Mesendoderm (in vitro differentiated cells): ENCODE measurements around the gene PREX1.

ENCODE experiments used
- DNase-seq: peaks from one replicate; pipeline ENCODE4 v3.0.0; 2013
- H2AK5ac ChIP-seq: 2 replicates; pipeline ENCODE4 v1.6.1; 2013; ENCODE audit warnings: low read length, inconsistent platforms
- H2BK120ac ChIP-seq: 2 replicates; pipeline ENCODE4 v1.6.1; 2013; ENCODE audit warnings: low read depth, mild to moderate bottlenecking, low read length, moderate library complexity, mixed read lengths
- H2BK15ac ChIP-seq: replicated peaks from 2 replicates; pipeline ENCODE4 v1.6.1; 2013; ENCODE audit warnings: low read depth, mild to moderate bottlenecking, moderate library complexity
- H2BK5ac ChIP-seq: 2 replicates; pipeline ENCODE4 v1.6.1; 2013; ENCODE audit warnings: low read length, inconsistent platforms
- H3K18ac ChIP-seq: 2 replicates; pipeline ENCODE4 v1.6.1; 2013; ENCODE audit warnings: mild to moderate bottlenecking, low read length, mixed read lengths
- H3K23ac ChIP-seq: one replicate; pipeline ENCODE4 v1.6.1; 2013; ENCODE audit warnings: low read length
- H3K27ac ChIP-seq: 2 replicates; pipeline ENCODE4 v1.5.1; 2013; ENCODE audit warnings: low read depth, mild to moderate bottlenecking, inconsistent platforms, low read length, moderate library complexity
- H3K27me3 ChIP-seq: 2 replicates; pipeline ENCODE4 v1.6.1; 2013; ENCODE audit warnings: low read length, control low read depth, mild to moderate bottlenecking, inconsistent platforms; ENCODE audit not compliant: insufficient read depth, poor library complexity
- H3K36me3 ChIP-seq: 2 replicates; pipeline ENCODE4 v1.6.1; 2013; ENCODE audit warnings: low read length, inconsistent platforms; ENCODE audit not compliant: control insufficient read depth, insufficient read depth
- H3K4ac ChIP-seq: one replicate; pipeline ENCODE4 v1.6.1; 2013; ENCODE audit warnings: low read depth, mild to moderate bottlenecking, low read length, moderate library complexity
- H3K4me1 ChIP-seq: 2 replicates; pipeline ENCODE4 v1.6.1; 2013; ENCODE audit warnings: low read depth, low read length, inconsistent platforms; ENCODE audit not compliant: control insufficient read depth
- H3K4me2 ChIP-seq: 2 replicates; pipeline ENCODE4 v1.6.1; 2013; ENCODE audit warnings: low read length
- H3K4me3 ChIP-seq: 2 replicates; pipeline ENCODE4 v1.5.1; 2013; ENCODE audit warnings: mild to moderate bottlenecking, low read length
- H3K56ac ChIP-seq: one replicate; pipeline ENCODE4 v1.6.1; 2013; ENCODE audit warnings: low read length
- H3K79me1 ChIP-seq: 2 replicates; pipeline ENCODE4 v1.6.1; 2013; ENCODE audit warnings: low read length, inconsistent platforms
- H3K79me2 ChIP-seq: 2 replicates; pipeline ENCODE4 v1.6.1; 2013; ENCODE audit warnings: mild to moderate bottlenecking, low read length; ENCODE audit not compliant: control insufficient read depth, insufficient read depth
- H3K9ac ChIP-seq: 2 replicates; pipeline ENCODE4 v1.6.1; 2013; ENCODE audit warnings: low read length, inconsistent platforms
- H4K5ac ChIP-seq: one replicate; pipeline ENCODE4 v1.6.1; 2013; ENCODE audit warnings: low read length
- H4K8ac ChIP-seq: one replicate; pipeline ENCODE4 v1.6.1; 2013; ENCODE audit warnings: low read depth, mild to moderate bottlenecking, control low read depth, low read length, moderate library complexity
- WGBS: extraction: QIAGEN DNeasy Blood & Tissue Kit; methylation state at CpG from one replicate; pipeline ENCODE4 v1.1.7; 2013; ENCODE audit warnings: low lambda C conversion rate, missing lambda C conversion rate; ENCODE audit not compliant: insufficient coverage; ENCODE audit errors: extremely low coverage; 5-methylcytosine and 5-hydroxymethylcytosine counted together

The PREX1 gene

DNA sequence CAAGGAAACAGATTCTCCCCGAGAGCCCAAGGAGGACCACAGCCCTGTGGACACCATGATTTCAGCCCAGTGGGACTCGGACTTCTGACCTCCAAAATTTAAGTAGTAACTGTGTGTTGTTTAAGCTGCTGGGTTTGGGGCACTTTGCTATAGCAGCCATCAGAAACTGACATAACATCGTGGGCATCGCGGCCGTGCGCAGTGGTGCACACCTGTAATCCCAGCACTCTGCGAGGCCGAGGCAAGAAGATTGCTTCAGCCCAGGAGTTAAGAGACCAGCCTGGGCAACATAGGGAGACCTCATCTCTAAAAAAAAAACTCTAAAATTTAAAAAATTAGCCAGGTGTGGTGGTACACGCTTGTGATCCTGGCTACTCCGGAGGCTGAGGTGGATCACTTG lies 175.8 kb downstream of the PREX1 start:
- DNase-seq: no peak
- H3K36me3 ChIP-seq: peaks cover 33% of the 10 kb centered on the region
- WGBS: no CpG with 5 or more reads among the region's 11 CpGs

GRCh38 chr20:48651271-48651670 lies 176.5 kb downstream of the PREX1 start:
- Histone ChIP-seq H3K27me3 (no peaks in the 10 kb centered on the region), H3K79me1 (no peaks in the 10 kb centered on the region), H3K27ac (no peak overlapping the region), H3K23ac (no peak overlapping the region), H3K18ac (no peak overlapping the region), H4K5ac (no peak overlapping the region), H3K4me1 (no peaks in the 10 kb centered on the region), H2BK120ac (no peak overlapping the region), H3K56ac (no peak overlapping the region), H3K9ac (no peak overlapping the region), H2BK5ac (no peak overlapping the region), H4K8ac (no peak overlapping the region), H3K36me3 (peaks cover 29% of the 10 kb centered on the region), H2AK5ac (no peak overlapping the region), H2BK15ac (no peak overlapping the region), H3K4me2 (no peak overlapping the region), H3K79me2 (no peaks in the 10 kb centered on the region), H3K4ac (no peak overlapping the region), H3K4me3 (no peak overlapping the region)
- DNase-seq: no peak
- WGBS: no CpG with 5 or more reads among the region's 14 CpGs

More for the DNA sequence above, 175.8 kb downstream of the PREX1 start:
- no peak overlapping the region for H4K5ac ChIP-seq
- no peak overlapping the region for H2AK5ac ChIP-seq
- no peak overlapping the region for H3K27ac ChIP-seq
- H3K9ac ChIP-seq: no peak overlapping the region
- H3K4me1 ChIP-seq: no peaks in the 10 kb centered on the region
- H3K23ac ChIP-seq: no peak overlapping the region
- H2BK15ac ChIP-seq: no peak overlapping the region
- H3K4me2 ChIP-seq: no peak overlapping the region
- no peak overlapping the region for H3K18ac ChIP-seq
- H2BK5ac ChIP-seq: no peak overlapping the region
- H3K4ac ChIP-seq: no peak overlapping the region
- H4K8ac ChIP-seq: no peak overlapping the region
- no peaks in the 10 kb centered on the region for H3K79me1 ChIP-seq
- no peak overlapping the region for H3K4me3 ChIP-seq
- no peaks in the 10 kb centered on the region for H3K27me3 ChIP-seq
- H3K56ac ChIP-seq: no peak overlapping the region
- no peaks in the 10 kb centered on the region for H3K79me2 ChIP-seq
- no peak overlapping the region for H2BK120ac ChIP-seq

DNA sequence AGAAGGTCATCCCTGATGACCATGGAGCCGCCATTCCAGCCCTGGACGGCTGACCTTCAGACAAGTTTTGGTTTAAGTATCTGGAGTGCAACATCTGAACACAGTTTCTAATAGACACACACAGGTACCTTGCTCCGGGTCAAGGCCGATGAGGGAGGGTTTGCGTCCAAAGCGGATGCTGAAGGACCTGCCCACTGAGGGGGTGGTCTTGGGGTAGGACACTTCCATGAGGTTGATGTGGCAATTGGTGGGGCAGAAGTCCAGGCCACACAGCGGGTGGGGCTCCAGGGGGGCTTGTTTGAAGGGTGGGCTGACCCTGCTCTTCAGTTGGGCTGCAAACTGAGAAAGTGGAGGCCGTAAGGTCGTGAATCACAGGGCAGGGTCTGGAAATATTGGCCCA lies 177.9 kb downstream of the PREX1 start:
- Histone ChIP-seq H3K4me2 (no peak overlapping the region), H4K5ac (no peak overlapping the region), H3K36me3 (peaks cover 36% of the 10 kb centered on the region), H4K8ac (no peak overlapping the region), H3K27ac (no peak overlapping the region), H3K56ac (no peak overlapping the region), H3K4me1 (no peaks in the 10 kb centered on the region), H3K79me2 (no peaks in the 10 kb centered on the region), H3K18ac (no peak overlapping the region), H3K23ac (no peak overlapping the region), H2BK15ac (no peak overlapping the region), H3K9ac (no peak overlapping the region), H3K4ac (no peak overlapping the region), H3K4me3 (no peak overlapping the region), H3K27me3 (no peaks in the 10 kb centered on the region), H2AK5ac (no peak overlapping the region), H3K79me1 (no peaks in the 10 kb centered on the region), H2BK5ac (no peak overlapping the region), H2BK120ac (no peak overlapping the region)
- no CpG with 5 or more reads among the region's 9 CpGs for WGBS
- no peak for DNase-seq

- Histone ChIP-seq H3K23ac (no peak overlapping the region), H3K4ac (no peak overlapping the region), H3K4me3 (no peak overlapping the region), H2BK15ac (no peak overlapping the region), H4K5ac (no peak overlapping the region), H3K4me1 (no peaks in the 10 kb centered on the region), H3K18ac (no peak overlapping the region), H2AK5ac (no peak overlapping the region), H3K79me1 (no peaks in the 10 kb centered on the region), H4K8ac (no peak overlapping the region), H3K9ac (no peak overlapping the region), H2BK120ac (no peak overlapping the region), H3K27ac (no peak overlapping the region), H2BK5ac (no peak overlapping the region), H3K79me2 (no peaks in the 10 kb centered on the region), H3K27me3 (no peaks in the 10 kb centered on the region), H3K36me3 (peaks cover 33% of the 10 kb centered on the region), H3K56ac (no peak overlapping the region), H3K4me2 (no peak overlapping the region)
- no peak for DNase-seq
- WGBS: no CpG with 5 or more reads among the region's 9 CpGs
These were observed 178.6 kb downstream of the PREX1 start for GRCh38 chr20:48649104-48649626.

DNA sequence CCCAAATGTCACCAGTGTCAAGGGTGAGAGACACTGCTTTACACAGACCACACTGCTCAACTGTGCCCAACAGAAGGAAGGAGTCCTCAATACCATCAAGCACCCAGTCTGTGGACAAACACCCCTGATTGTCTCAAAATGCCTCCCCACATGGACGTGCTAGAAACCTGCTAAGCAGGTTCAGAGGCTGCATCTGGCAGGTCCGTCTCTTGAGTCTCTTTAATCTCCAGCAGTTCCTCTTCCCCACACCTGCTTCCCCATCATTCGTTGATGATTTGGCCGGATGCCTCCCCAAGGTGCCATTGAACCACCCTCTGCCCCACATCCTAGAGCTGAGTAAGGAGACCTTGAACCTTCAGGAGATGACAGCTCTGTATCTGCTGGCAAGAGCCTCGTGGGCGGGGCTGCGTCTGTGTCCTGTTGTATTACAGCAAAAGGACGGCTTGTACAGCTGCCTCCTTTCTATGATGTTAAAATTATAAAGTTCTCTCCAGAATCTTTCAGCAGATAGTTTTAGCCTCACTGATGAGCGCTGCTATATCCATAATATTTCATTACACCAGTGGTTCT lies 179.2 kb downstream of the PREX1 start:
- Histone ChIP-seq H2BK5ac (no peak overlapping the region), H3K4ac (no peak overlapping the region), H3K56ac (no peak overlapping the region), H3K23ac (no peak overlapping the region), H2BK120ac (no peak overlapping the region), H3K18ac (no peak overlapping the region), H3K79me1 (no peaks in the 10 kb centered on the region), H3K4me1 (no peaks in the 10 kb centered on the region), H2AK5ac (no peak overlapping the region), H3K4me2 (no peak overlapping the region), H3K9ac (no peak overlapping the region), H3K79me2 (no peaks in the 10 kb centered on the region), H3K27me3 (no peaks in the 10 kb centered on the region), H3K4me3 (no peak overlapping the region), H2BK15ac (no peak overlapping the region), H3K36me3 (peaks cover 35% of the 10 kb centered on the region), H4K8ac (no peak overlapping the region), H3K27ac (no peak overlapping the region), H4K5ac (no peak overlapping the region)
- no CpG with 5 or more reads among the region's 9 CpGs for WGBS
- DNase-seq: no peak

GRCh38 chr20:48647858-48648257 lies 179.9 kb downstream of the PREX1 start:
- no peak overlapping the region for H3K27ac ChIP-seq
- H2BK15ac ChIP-seq: no peak overlapping the region
- no peaks in the 10 kb centered on the region for H3K79me2 ChIP-seq
- no peak overlapping the region for H3K18ac ChIP-seq
- H2BK120ac ChIP-seq: no peak overlapping the region
- no CpG with 5 or more reads among the region's 5 CpGs for WGBS
- no peak overlapping the region for H3K56ac ChIP-seq
- H3K27me3 ChIP-seq: no peaks in the 10 kb centered on the region
- no peaks in the 10 kb centered on the region for H3K79me1 ChIP-seq
- no peak overlapping the region for H4K5ac ChIP-seq
- H3K4me2 ChIP-seq: no peak overlapping the region
- no peak overlapping the region for H3K9ac ChIP-seq
- H3K4me3 ChIP-seq: no peak overlapping the region
- no peak overlapping the region for H4K8ac ChIP-seq
- no peak for DNase-seq
- H2BK5ac ChIP-seq: no peak overlapping the region
- H3K36me3 ChIP-seq: peaks cover 33% of the 10 kb centered on the region
- no peak overlapping the region for H3K23ac ChIP-seq
- H3K4me1 ChIP-seq: no peaks in the 10 kb centered on the region
- no peak overlapping the region for H3K4ac ChIP-seq
- H2AK5ac ChIP-seq: no peak overlapping the region
